IMR-90 (cell line): ENCODE measurements around the gene STX18. TPM values are rescaled to one million over a fixed set of nuclear protein-coding genes. Genes with fewer than 3 reads are reported as not detected.

Source experiments
- ATAC-seq: fragments of 200-7000 bp; cut with Tn5 transposase; 2 replicates; pipeline ENCODE4 v1.9.1; 2020; ENCODE audit warnings: low read depth, mild to moderate bottlenecking, moderate library complexity
- BruUV-seq: library from RNA; stranded (reverse); fragments of 400-500 nt; replicated peaks from 2 replicates; lab custom pipeline; 2021; lab: Mats Ljungman, UMichigan
- CTCF ChIA-PET: fragments of 300-600 bp; formaldehyde crosslinking; extraction: SDS; loops from one replicate; lab custom pipeline; 2021; ENCODE audit warnings: antibody characterized with exemption; lab: Yijun Ruan, JAX
- POLR2A ChIA-PET: fragments of 300-600 bp; sonication (Branson Sonifier 250); formaldehyde crosslinking; loops from one replicate; lab custom pipeline; 2022; ENCODE audit warnings: antibody characterized with exemption; ENCODE audit not compliant: unreplicated experiment; lab: Charles Lee
- DNase-seq: peaks from one replicate; pipeline ENCODE4 v3.0.0; 2013
- H2AFZ ChIP-seq: replicated peaks from 2 replicates; pipeline ENCODE3; 2013; ENCODE audit warnings: low read length, mild to moderate bottlenecking; ENCODE audit not compliant: poor library complexity
- H2AK5ac ChIP-seq: 2 replicates; pipeline ENCODE4 v1.6.1; 2013; ENCODE audit warnings: low read depth, low read length, inconsistent platforms
- H2AK9ac ChIP-seq: replicated peaks from 2 replicates; pipeline ENCODE3; 2013; ENCODE audit warnings: mild to moderate bottlenecking, low read depth, low read length, moderate library complexity; ENCODE audit not compliant: poor library complexity
- H2BK120ac ChIP-seq: 2 replicates; pipeline ENCODE4 v1.6.1; 2013; ENCODE audit warnings: low read depth, low read length, inconsistent platforms
- H2BK15ac ChIP-seq: 3 replicates; pipeline ENCODE4 v1.6.1; 2013; ENCODE audit warnings: low read depth, low read length, inconsistent platforms
- H2BK20ac ChIP-seq: 2 replicates; pipeline ENCODE4 v1.6.1; 2013; ENCODE audit warnings: low read depth, mild to moderate bottlenecking, inconsistent platforms, low read length, moderate library complexity
- H2BK5ac ChIP-seq: 2 replicates; pipeline ENCODE4 v1.6.1; 2013; ENCODE audit warnings: mild to moderate bottlenecking, low read depth, low read length, inconsistent platforms; ENCODE audit not compliant: poor library complexity, severe bottlenecking
- H3K14ac ChIP-seq: replicated peaks from 2 replicates; pipeline ENCODE4 v1.6.1; 2013; ENCODE audit warnings: low read depth, low read length, inconsistent platforms
- H3K18ac ChIP-seq: 2 replicates; pipeline ENCODE4 v1.6.1; 2013; ENCODE audit warnings: low read depth, low read length, control low read depth
- H3K23ac ChIP-seq: 2 replicates; pipeline ENCODE4 v1.6.1; 2013; ENCODE audit warnings: low read depth, low read length, inconsistent platforms
- H3K27ac ChIP-seq: 2 replicates; pipeline ENCODE4 v1.5.1; 2013; ENCODE audit warnings: mild to moderate bottlenecking, control low read depth, low read length; ENCODE audit not compliant: insufficient read depth
- H3K27me3 ChIP-seq: 2 replicates; pipeline ENCODE4 v1.6.1; 2013; ENCODE audit warnings: low read length; ENCODE audit not compliant: control insufficient read depth, insufficient read depth
- H3K36me3 ChIP-seq: 2 replicates; pipeline ENCODE4 v1.6.1; 2013; ENCODE audit warnings: low read length, mixed read lengths; ENCODE audit not compliant: control insufficient read depth, insufficient read depth
- H3K4ac ChIP-seq: 2 replicates; pipeline ENCODE4 v1.6.1; 2013; ENCODE audit warnings: low read depth, low read length, inconsistent platforms
- H3K4me1 ChIP-seq: 2 replicates; pipeline ENCODE4 v1.6.1; 2013; ENCODE audit warnings: low read length, mixed read lengths; ENCODE audit not compliant: control insufficient read depth, insufficient read depth
- H3K4me2 ChIP-seq: 2 replicates; pipeline ENCODE4 v1.6.1; 2013; ENCODE audit warnings: low read depth, mild to moderate bottlenecking, control low read depth, low read length, moderate library complexity
- H3K4me3 ChIP-seq: 2 replicates; pipeline ENCODE4 v1.5.1; 2013; ENCODE audit warnings: low read depth, mild to moderate bottlenecking, control low read depth, low read length, moderate library complexity; ENCODE audit not compliant: insufficient read depth
- H3K56ac ChIP-seq: 2 replicates; pipeline ENCODE4 v1.6.1; 2013; ENCODE audit warnings: low read length, inconsistent platforms; ENCODE audit not compliant: insufficient read depth; ENCODE audit errors: extremely low read depth
- H3K79me1 ChIP-seq, 2 experiments: 2 replicates each; pipeline ENCODE4 v1.6.1; 2013; ENCODE audit warnings: low read length in 2 of 2, inconsistent platforms in 1 of 2, low read depth in 1 of 2
- H3K9ac ChIP-seq: 2 replicates; pipeline ENCODE4 v1.6.1; 2013; ENCODE audit warnings: low read depth, low read length, control low read depth
- H3K9me1 ChIP-seq: 2 replicates; pipeline ENCODE4 v1.6.1; 2013; ENCODE audit warnings: low read length, inconsistent platforms; ENCODE audit not compliant: insufficient read depth
- H3K9me3 ChIP-seq: 2 replicates; pipeline ENCODE4 v1.6.1; 2013; ENCODE audit warnings: low read length; ENCODE audit not compliant: control insufficient read depth, insufficient read depth
- H4K20me1 ChIP-seq: 2 replicates; pipeline ENCODE4 v1.6.1; 2013; ENCODE audit warnings: low read length, inconsistent platforms; ENCODE audit not compliant: insufficient read depth
- H4K5ac ChIP-seq: 2 replicates; pipeline ENCODE4 v1.6.1; 2013; ENCODE audit warnings: mild to moderate bottlenecking, low read depth, low read length, control low read depth
- H4K8ac ChIP-seq, 2 experiments: 2 replicates each; pipeline ENCODE4 v1.6.1; 2013; ENCODE audit warnings: low read depth in 2 of 2, low read length in 2 of 2, control low read depth in 1 of 2, inconsistent platforms in 1 of 2
- H4K91ac ChIP-seq: 2 replicates; pipeline ENCODE4 v1.6.1; 2013; ENCODE audit warnings: low read depth, low read length, inconsistent platforms; ENCODE audit not compliant: insufficient read depth
- BHLHE40 ChIP-seq: fragments of 150-350 bp; IDR thresholded peaks from 2 replicates; pipeline ENCODE4 v1.6.1; 2016; ENCODE audit warnings: mild to moderate bottlenecking, low read depth, low read length
- MAFK ChIP-seq: IDR thresholded peaks from 2 replicates; pipeline ENCODE4 v1.6.1; 2012; ENCODE audit warnings: low read depth, low read length, improper control_type of control experiment
- RAD21 ChIP-seq: IDR thresholded peaks from 2 replicates; pipeline ENCODE4 v1.6.1; 2012; ENCODE audit warnings: low read length, improper control_type of control experiment
- RCOR1 ChIP-seq: IDR thresholded peaks from 2 replicates; pipeline ENCODE4 v1.6.1; 2012; ENCODE audit warnings: mild to moderate bottlenecking, low read length, improper control_type of control experiment; ENCODE audit not compliant: insufficient replicate concordance
- SMC3 ChIP-seq: fragments of 150-350 bp; IDR thresholded peaks from 2 replicates; pipeline ENCODE4 v1.6.1; 2016; ENCODE audit warnings: low read depth, mild to moderate bottlenecking, antibody characterized with exemption, low read length, moderate library complexity
- WGBS, 2 experiments: methylation state at CpG; one replicate each; pipeline versions ENCODE4 v1.1.5 to v1.1.7; 2013; ENCODE audit warnings: missing lambda C conversion rate in 2 of 2; ENCODE audit not compliant: insufficient read length in 1 of 2; ENCODE audit errors: extremely low coverage in 2 of 2; 5-methylcytosine and 5-hydroxymethylcytosine counted together
- dilution Hi-C: fragments of 300-500 bp; cut with HindIII; formaldehyde crosslinking; loops from one replicate; pipeline ENCODE4 v1.14.3; 2018; ENCODE audit warnings: low sequenced_read_pairs; ENCODE audit not compliant: unreplicated experiment
- in situ Hi-C: fragments of 300-500 bp; cut with MboI; formaldehyde crosslinking; loops from 3 replicates; pipeline ENCODE4 v1.14.3; 2019; ENCODE audit warnings: low sequenced_read_pairs, inconsistent platforms, mixed read lengths
- intact Hi-C: fragments of 100-400 bp; cut with micrococcal nuclease; formaldehyde crosslinking; loops from 2 replicates; pipeline ENCODE4 v1.10.0; 2022
- polyA plus RNA-seq, 3 experiments: library from polyadenylated mRNA; depleted of rRNA; stranded (reverse); fragments of >200 nt; gene quantifications; 2 replicates each; pipeline ENCODE4 v1.2.3, GENCODE V29; 2012; ENCODE audit warnings: low replicate concordance in 1 of 3
- total RNA-seq: library from RNA; depleted of rRNA; stranded (reverse); fragments of >200 nt; gene quantifications from 2 replicates; pipeline ENCODE4 v1.2.3, GENCODE V29; 2012

STX18 gene
- total and polyA plus RNA-seq, 2 of the 4 experiments (the other 2 are of a cell fraction) = 20.1 to 23.4 TPM

DNA sequence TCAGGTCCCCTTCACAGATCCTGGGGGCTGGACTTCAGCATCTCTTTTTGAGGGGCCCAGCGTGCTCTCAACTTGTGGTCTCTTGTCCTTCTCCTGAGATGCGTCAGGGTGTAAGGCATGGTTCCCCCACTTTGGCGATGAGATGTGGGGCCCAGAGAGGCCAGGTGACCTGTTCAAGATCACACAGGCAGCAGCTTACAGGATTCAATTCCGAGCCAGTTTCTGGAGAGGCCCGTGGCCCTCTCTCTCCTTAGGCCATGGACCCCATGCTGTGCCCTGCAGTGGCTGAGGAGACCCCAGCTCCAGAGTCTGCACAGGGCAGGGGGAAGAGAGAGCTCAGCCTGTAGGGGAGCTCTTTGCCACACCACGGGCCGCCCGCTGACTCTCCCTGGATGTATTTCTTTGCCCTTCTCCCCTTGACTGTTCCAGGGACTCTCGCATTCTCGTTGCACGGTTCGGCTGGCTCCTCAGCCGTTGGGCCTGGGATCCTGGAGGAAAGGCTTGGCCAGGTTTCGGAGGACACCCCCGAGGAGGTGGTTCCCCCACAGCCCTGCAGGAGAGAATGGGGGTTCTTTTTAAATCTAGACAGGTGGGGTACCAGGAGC lies 136.4 kb downstream of the STX18 start (continued):
- TF ChIP-seq BHLHE40 (no peak), SMC3 (no peak), MAFK (no peak), RCOR1 (no peak), RAD21 (no peak)

DNA sequence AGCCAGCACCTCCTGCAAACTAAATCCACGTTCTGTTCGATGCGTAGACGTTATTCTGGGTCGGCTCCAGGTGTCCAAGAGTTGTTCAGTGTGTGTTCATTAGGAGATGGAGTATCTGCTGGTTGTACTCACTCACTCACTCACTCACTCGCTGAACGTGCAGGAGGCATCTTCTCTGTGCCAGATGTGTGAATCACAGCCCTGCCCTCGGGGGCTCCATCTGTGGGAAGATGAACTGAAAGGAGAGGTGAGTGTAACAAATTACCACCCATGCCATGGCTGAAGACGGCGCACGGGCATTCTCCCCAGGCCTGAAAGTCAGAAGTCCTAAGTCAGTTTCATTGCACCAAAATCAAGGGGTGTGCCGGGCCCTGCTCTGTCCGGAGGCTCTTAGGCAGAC lies 138.9 kb downstream of the STX18 start:
- WGBS, 2 experiments = 100% methylated on average over 2 of the region's 13 CpGs; no CpG with 5 or more reads in 1 of the 2 experiments
- no peak overlapping the region for H3K27ac ChIP-seq
- in situ Hi-C loops = no loop called here
- H2BK5ac ChIP-seq = no peak overlapping the region
- H2AK9ac ChIP-seq = peak overlapping the region; percentile 42
- no peak overlapping the region for H3K9ac ChIP-seq
- dilution Hi-C loops = no loop called here
- H3K79me1 ChIP-seq = no peaks in the 10 kb centered on the region
- POLR2A ChIA-PET = no interaction called here
- H4K20me1 ChIP-seq = no peaks in the 10 kb centered on the region
- H2AFZ ChIP-seq = no peak overlapping the region
- no peaks in the 10 kb centered on the region for H3K4me1 ChIP-seq
- H2BK120ac ChIP-seq = no peak overlapping the region
- H3K36me3 ChIP-seq = no peaks in the 10 kb centered on the region
- no peak overlapping the region for H3K4me3 ChIP-seq
- no peak overlapping the region for H3K23ac ChIP-seq
- no TSS peak for BruUV-seq
- TF ChIP-seq BHLHE40 (peak; percentile 37; the same call in 1 of the 2 replicates), RCOR1 (no peak)
- ATAC-seq (peak; percentile 34; the same call in 1 of the 2 replicates), DNase-seq (peak; percentile 8)
- H3K27me3 ChIP-seq = peaks cover 11% of the 10 kb centered on the region; the same call in 1 of the 2 replicates
- H3K9me1 ChIP-seq = no peaks in the 10 kb centered on the region
- H3K18ac ChIP-seq = no peak overlapping the region
- H3K4me2 ChIP-seq = no peak overlapping the region
- no peak overlapping the region for H3K4ac ChIP-seq
- H3K56ac ChIP-seq = no peak overlapping the region
- CTCF ChIA-PET = no interaction called here
- H3K14ac ChIP-seq = no peak overlapping the region
- H4K8ac ChIP-seq = no peak overlapping the region
- no peak overlapping the region for H4K5ac ChIP-seq
- H4K91ac ChIP-seq = no peak overlapping the region
- intact Hi-C loops = no loop called here
- no peak overlapping the region for H2AK5ac ChIP-seq
- H2BK15ac ChIP-seq = no peak overlapping the region
- no peaks in the 10 kb centered on the region for H3K9me3 ChIP-seq
- H2BK20ac ChIP-seq = no peak overlapping the region
